GM19395 (cell line): ENCODE measurements around the gene DDX51.

Source experiments
- ATAC-seq: cut with Tn5 transposase; IDR thresholded peaks from one replicate; pipeline ENCODE4 v1.9.1; 2021; ENCODE audit warnings: mild to moderate bottlenecking, moderate library complexity; ENCODE audit not compliant: unreplicated experiment

The DDX51 gene

DNA sequence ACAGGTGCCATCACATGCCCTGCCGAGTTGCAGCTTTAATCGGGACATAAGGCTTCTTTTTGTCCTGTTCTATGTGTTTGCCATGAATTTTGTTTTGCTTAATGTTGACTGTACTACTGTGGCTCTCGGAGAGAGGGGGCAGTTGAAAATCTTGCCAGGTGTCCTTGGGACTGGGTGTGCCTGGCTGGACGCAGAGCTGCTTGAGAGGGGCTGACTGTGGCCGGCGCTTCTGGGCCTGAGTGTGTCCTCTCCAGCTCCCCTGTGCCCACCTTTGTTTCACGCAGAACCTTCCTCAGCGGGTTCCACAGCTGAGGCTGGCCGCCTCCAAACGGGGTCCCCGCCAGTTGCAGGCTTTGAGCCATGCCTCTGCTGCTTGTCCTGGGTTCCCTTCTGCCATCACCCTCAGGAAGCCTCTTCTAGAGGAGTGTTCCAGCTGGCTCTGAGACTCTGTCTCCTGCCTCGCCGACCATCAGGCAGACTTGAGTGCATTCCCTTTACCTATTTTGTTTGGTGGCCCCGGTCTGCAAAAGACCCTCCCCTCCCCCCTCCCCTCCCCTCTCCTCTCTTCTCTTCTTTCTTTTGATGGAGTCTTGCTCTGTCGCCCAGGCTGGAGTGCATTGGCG, 49.7 kb downstream of the DDX51 start:
- ATAC-seq = no peak

DNA sequence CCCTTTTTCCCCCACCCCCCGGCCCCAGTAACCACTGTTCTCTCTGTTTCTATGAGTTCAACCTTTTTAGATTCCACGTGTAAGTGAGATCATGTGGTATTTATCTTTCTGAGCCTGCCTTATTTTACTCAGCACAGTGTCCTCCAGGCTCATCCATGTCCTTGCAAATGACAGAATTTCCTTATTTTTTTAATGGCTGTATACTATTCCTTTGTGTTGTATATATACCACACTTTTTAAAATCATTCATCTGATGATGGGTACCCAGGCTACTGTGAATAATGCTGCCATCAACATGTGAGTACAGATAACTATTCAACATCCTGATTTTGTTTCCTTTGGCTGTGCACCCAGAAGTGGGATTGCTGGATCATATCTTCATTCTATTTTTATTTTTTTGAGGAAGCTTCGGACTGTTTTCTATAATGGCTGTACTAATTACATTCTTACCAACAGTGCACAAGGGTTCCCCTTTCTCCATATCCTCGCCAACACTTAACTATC, 54.7 kb downstream of the DDX51 start:
- no peak for ATAC-seq
